OCI-LY3 (cell line): ENCODE results near the gene GABRR1.
"Not testable (repeated sequence)": the region's sequence is repeated elsewhere in the genome, so short reads cannot be mapped to it uniquely, and the experiment has no call there.

Experiments used
- H2AFZ ChIP-seq: fragments of 200-600, 300-600 bp; shearing (Covaris generic); 2 replicates; pipeline ENCODE4 v1.6.0; 2014; ENCODE audit warnings: antibody characterized with exemption, low read depth, low read length
- H3K27ac ChIP-seq: fragments of 200-600, 300-600 bp; sonication (generic); 2 replicates; pipeline ENCODE4 v1.5.1; 2014; ENCODE audit warnings: mild to moderate bottlenecking, low read length, moderate library complexity, mixed read lengths
- H3K27me3 ChIP-seq: fragments of 200-600, 300-600 bp; sonication (generic); 2 replicates; pipeline ENCODE4 v1.6.1; 2014; ENCODE audit warnings: low read depth, low read length, mixed read lengths
- H3K36me3 ChIP-seq: fragments of 200-600, 300-600 bp; sonication (generic); replicated peaks from 2 replicates; pipeline ENCODE3; 2014; ENCODE audit warnings: low read depth, low read length, mixed read lengths
- H3K4me1 ChIP-seq: fragments of 300-600, 200-600 bp; sonication (generic); 2 replicates; pipeline ENCODE4 v1.6.1; 2014; ENCODE audit warnings: low read length, mixed read lengths
- H3K4me2 ChIP-seq: fragments of 200-600, 300-600 bp; sonication (generic); 2 replicates; pipeline ENCODE4 v1.6.1; 2014; ENCODE audit warnings: low read length, mixed read lengths
- H3K4me3 ChIP-seq: fragments of 300-600, 200-600 bp; sonication (generic); 2 replicates; pipeline ENCODE4 v1.5.1; 2014; ENCODE audit warnings: antibody characterized with exemption, mild to moderate bottlenecking, low read length, moderate library complexity
- H3K79me2 ChIP-seq: fragments of 300-600, 200-600 bp; shearing (Covaris generic); 2 replicates; pipeline ENCODE4 v1.6.1; 2014; ENCODE audit warnings: mild to moderate bottlenecking, low read length, mixed read lengths
- H3K9ac ChIP-seq: fragments of 300-600, 200-600 bp; shearing (Covaris generic); 2 replicates; pipeline ENCODE4 v1.6.0; 2014; ENCODE audit warnings: mild to moderate bottlenecking, low read length, moderate library complexity
- H3K9me3 ChIP-seq: fragments of 200-600, 300-600 bp; shearing (Covaris generic); 2 replicates; pipeline ENCODE4 v1.6.1; 2014; ENCODE audit warnings: low read length, mixed read lengths; ENCODE audit not compliant: insufficient read depth
- H4K20me1 ChIP-seq: fragments of 200-600, 300-600 bp; sonication (generic); 2 replicates; pipeline ENCODE4 v1.6.1; 2016; ENCODE audit warnings: low read length, mixed read lengths; ENCODE audit not compliant: insufficient read depth
- EZH2phosphoT487 ChIP-seq: fragments of 200-600 bp; shearing (Covaris generic); IDR thresholded peaks from 2 replicates; pipeline ENCODE4 v1.6.1; 2018; ENCODE audit warnings: antibody characterized with exemption, mixed run types, low read depth
- TF ChIP-seq, protein P1 (sequence below): fragments of 200-600, 300-600 bp; sonication (generic); IDR thresholded peaks from 2 replicates; pipeline ENCODE4 v1.5.1; 2014; ENCODE audit warnings: antibody characterized with exemption, low read length, low read depth

GABRR1 gene

DNA sequence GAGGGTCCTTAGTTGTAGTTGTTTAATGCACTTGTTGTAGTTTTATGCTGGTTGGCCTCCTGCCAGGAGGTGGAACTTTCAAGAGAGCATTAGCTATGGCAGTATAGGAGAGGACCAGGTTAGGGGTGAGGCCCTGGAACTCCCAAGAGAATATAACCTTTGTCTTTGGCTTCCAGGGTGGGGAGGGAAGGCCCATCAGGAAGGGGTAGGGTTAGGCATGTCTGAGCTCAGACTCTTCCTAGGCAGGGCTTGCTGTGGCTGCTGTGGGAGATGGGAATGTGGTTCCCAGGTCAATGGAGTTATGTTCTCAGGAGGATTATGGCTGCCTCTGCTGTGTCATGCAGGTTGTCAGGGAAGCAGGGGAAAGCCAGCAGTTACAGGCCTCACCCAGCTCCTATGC is 20.0 kb upstream of the GABRR1 start:
- Histone ChIP-seq H3K27ac (no peak overlapping the region), H3K9ac (no peak overlapping the region), H3K4me1 (no peaks in the 10 kb centered on the region), H3K27me3 (no peaks in the 10 kb centered on the region), H3K79me2 (no peaks in the 10 kb centered on the region), H3K36me3 (no peaks in the 10 kb centered on the region), H3K9me3 (no peaks in the 10 kb centered on the region), H3K4me2 (no peak overlapping the region), H2AFZ (no peak overlapping the region), H3K4me3 (no peak overlapping the region), H4K20me1 (no peaks in the 10 kb centered on the region)
- TF ChIP-seq, protein P1, sequence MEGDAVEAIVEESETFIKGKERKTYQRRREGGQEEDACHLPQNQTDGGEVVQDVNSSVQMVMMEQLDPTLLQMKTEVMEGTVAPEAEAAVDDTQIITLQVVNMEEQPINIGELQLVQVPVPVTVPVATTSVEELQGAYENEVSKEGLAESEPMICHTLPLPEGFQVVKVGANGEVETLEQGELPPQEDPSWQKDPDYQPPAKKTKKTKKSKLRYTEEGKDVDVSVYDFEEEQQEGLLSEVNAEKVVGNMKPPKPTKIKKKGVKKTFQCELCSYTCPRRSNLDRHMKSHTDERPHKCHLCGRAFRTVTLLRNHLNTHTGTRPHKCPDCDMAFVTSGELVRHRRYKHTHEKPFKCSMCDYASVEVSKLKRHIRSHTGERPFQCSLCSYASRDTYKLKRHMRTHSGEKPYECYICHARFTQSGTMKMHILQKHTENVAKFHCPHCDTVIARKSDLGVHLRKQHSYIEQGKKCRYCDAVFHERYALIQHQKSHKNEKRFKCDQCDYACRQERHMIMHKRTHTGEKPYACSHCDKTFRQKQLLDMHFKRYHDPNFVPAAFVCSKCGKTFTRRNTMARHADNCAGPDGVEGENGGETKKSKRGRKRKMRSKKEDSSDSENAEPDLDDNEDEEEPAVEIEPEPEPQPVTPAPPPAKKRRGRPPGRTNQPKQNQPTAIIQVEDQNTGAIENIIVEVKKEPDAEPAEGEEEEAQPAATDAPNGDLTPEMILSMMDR = no peak
- no peak for TF ChIP-seq EZH2phosphoT487

DNA sequence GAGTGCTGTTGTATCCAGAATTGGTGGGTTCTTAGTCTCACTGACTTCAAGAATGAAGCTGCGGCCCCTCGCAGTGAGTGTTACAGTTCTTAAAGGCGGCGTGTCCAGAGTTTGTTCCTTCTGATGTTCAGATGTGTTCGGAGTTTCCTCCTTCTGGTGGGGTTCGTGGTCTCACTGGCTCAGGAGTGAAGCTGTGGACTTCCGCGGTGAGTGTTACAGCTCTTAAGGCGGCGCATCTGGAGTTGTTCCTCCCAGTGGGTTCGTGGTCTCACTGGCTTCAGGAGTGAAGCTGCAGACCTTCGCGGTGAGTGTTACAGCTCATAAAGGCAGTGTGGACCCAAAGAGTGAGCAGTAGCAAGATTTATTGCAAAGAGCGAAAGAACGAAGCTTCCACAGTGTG is 16.4 kb upstream of the GABRR1 start:
- H3K9ac ChIP-seq, H3K79me2 ChIP-seq, H3K27ac ChIP-seq, H3K27me3 ChIP-seq, H3K4me1 ChIP-seq, H3K9me3 ChIP-seq, H3K36me3 ChIP-seq, H4K20me1 ChIP-seq, H3K4me2 ChIP-seq, H2AFZ ChIP-seq, H3K4me3 ChIP-seq: not testable (repeated sequence)

DNA sequence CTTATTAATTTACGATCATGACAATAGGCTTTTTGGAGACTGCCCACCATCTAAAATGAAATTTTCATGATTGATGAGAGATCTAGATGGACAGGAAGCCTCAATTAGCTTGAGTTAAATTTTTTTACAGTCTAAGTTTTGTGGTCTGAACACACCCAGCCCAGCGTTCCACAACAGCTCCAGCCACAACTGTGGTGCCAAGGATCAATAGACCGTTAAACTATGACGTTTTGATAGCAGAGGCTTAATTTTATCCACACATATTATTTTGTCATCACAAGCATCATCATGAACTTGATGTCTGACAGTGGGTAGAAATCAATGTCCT is 5.5 kb upstream of the GABRR1 start:
- Histone ChIP-seq H3K27me3 (no peaks in the 10 kb centered on the region), H4K20me1 (no peaks in the 10 kb centered on the region), H3K79me2 (no peaks in the 10 kb centered on the region), H3K9me3 (no peaks in the 10 kb centered on the region), H3K36me3 (no peaks in the 10 kb centered on the region), H3K4me3 (no peak overlapping the region), H3K27ac (no peak overlapping the region), H3K9ac (no peak overlapping the region), H3K4me2 (no peak overlapping the region), H3K4me1 (no peaks in the 10 kb centered on the region), H2AFZ (no peak overlapping the region)
- TF ChIP-seq EZH2phosphoT487 = no peak
- TF ChIP-seq, protein P1 = no peak

DNA sequence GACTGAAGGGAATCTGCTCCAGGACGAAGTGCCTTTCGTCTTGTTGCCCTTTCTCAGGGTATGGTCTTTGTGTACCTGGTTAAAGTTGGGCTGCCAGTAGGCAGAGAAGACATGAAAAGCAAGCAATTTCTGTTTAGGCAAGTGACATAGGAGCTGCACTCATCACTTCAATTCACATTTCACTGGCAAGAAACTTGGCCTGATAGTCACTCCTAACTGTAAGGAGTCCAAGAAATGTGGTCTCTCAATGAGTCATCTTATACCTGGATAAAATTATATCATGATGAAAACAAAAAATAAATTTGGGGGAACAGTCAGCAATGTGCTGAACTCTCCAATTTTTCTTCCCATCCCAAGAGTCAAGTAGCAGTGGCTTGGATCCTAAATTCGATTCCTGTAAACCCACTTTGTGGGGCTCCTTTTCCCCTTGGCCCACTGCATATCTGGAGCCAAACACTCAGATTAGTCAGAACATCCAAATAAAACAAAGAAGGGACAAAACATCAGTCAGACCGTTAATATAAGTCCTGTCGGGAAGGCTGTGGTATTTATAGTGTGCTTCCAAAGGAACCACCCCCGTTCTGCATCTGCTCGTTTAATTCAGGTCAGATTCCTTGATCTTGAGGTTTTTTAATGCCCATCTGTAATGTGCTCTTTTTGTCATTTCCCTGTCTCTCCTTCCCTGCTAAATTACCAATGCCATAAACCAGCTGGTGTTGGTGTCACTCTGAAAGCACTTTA is 5.0 kb upstream of the GABRR1 start:
- Histone ChIP-seq H3K9ac (no peak overlapping the region), H3K9me3 (no peaks in the 10 kb centered on the region), H3K79me2 (no peaks in the 10 kb centered on the region), H4K20me1 (no peaks in the 10 kb centered on the region), H3K4me1 (no peaks in the 10 kb centered on the region), H3K4me3 (no peak overlapping the region), H3K27ac (no peak overlapping the region), H3K4me2 (no peak overlapping the region), H3K27me3 (no peaks in the 10 kb centered on the region), H3K36me3 (no peaks in the 10 kb centered on the region), H2AFZ (no peak overlapping the region)
- no peak for TF ChIP-seq EZH2phosphoT487
- TF ChIP-seq, protein P1 = no peak

DNA sequence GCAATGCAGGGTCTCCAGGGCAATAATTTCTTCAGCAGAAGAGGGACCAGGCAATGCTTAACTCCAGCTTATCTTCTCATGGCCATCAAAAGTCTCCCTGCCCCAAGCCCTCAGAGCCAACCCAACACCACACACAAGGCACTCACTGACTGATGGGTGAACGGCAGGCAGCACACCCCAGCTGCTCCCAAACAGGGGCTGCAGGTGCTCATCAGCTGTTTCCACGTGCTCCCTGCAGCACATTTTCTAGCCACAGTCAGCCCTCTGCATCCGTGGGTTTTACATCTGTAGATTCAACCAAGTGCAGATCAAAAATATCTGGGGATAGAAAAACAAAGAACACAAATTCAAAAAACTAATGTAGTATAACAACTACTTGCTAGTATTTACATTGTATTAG is 4.0 kb upstream of the GABRR1 start:
- Histone ChIP-seq H3K27ac (no peak overlapping the region), H3K9me3 (no peaks in the 10 kb centered on the region), H3K4me3 (no peak overlapping the region), H4K20me1 (no peaks in the 10 kb centered on the region), H3K27me3 (no peaks in the 10 kb centered on the region), H2AFZ (no peak overlapping the region), H3K79me2 (no peaks in the 10 kb centered on the region), H3K36me3 (no peaks in the 10 kb centered on the region), H3K9ac (no peak overlapping the region), H3K4me1 (no peaks in the 10 kb centered on the region), H3K4me2 (no peak overlapping the region)
- TF ChIP-seq, protein P1 = no peak
- no peak for TF ChIP-seq EZH2phosphoT487
